Retinal pigment epithelial cell (primary cell): ENCODE data around the gene HSD17B8.

Experiments used
- DNase-seq: peaks from one replicate; pipeline ENCODE4 v3.0.0-alpha.2; 2010; ENCODE audit warnings: low read depth
- H3K4me3 ChIP-seq: 2 replicates; pipeline ENCODE4 v1.5.1; 2011; ENCODE audit warnings: mild to moderate bottlenecking, low read length, control low read depth, moderate library complexity
- TF ChIP-seq, protein P1 (sequence below): conservative IDR thresholded peaks from 2 replicates; pipeline ENCODE4 v1.5.1; 2011; ENCODE audit warnings: low read depth, low read length, control low read depth, inconsistent platforms

HSD17B8 gene

GRCh38 chr6:33163540-33163939 lies 40.9 kb upstream of the HSD17B8 start:
- no peak for DNase-seq
- no peak overlapping the region for H3K4me3 ChIP-seq
- TF ChIP-seq, protein P1, sequence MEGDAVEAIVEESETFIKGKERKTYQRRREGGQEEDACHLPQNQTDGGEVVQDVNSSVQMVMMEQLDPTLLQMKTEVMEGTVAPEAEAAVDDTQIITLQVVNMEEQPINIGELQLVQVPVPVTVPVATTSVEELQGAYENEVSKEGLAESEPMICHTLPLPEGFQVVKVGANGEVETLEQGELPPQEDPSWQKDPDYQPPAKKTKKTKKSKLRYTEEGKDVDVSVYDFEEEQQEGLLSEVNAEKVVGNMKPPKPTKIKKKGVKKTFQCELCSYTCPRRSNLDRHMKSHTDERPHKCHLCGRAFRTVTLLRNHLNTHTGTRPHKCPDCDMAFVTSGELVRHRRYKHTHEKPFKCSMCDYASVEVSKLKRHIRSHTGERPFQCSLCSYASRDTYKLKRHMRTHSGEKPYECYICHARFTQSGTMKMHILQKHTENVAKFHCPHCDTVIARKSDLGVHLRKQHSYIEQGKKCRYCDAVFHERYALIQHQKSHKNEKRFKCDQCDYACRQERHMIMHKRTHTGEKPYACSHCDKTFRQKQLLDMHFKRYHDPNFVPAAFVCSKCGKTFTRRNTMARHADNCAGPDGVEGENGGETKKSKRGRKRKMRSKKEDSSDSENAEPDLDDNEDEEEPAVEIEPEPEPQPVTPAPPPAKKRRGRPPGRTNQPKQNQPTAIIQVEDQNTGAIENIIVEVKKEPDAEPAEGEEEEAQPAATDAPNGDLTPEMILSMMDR, result no peak

GRCh38 chr6:33164176-33164575 lies 40.3 kb upstream of the HSD17B8 start:
- TF ChIP-seq, protein P1, result no peak
- no peak for DNase-seq
- H3K4me3 ChIP-seq, result no peak overlapping the region

- TF ChIP-seq, protein P1, result no peak
- no peak for DNase-seq
- no peak overlapping the region for H3K4me3 ChIP-seq
These were observed 39.6 kb upstream of the HSD17B8 start for GRCh38 chr6:33164665-33165373.

- no peak overlapping the region for H3K4me3 ChIP-seq
- TF ChIP-seq, protein P1, result no peak
- no peak for DNase-seq
These were observed 38.7 kb upstream of the HSD17B8 start for GRCh38 chr6:33165581-33166258.

DNA sequence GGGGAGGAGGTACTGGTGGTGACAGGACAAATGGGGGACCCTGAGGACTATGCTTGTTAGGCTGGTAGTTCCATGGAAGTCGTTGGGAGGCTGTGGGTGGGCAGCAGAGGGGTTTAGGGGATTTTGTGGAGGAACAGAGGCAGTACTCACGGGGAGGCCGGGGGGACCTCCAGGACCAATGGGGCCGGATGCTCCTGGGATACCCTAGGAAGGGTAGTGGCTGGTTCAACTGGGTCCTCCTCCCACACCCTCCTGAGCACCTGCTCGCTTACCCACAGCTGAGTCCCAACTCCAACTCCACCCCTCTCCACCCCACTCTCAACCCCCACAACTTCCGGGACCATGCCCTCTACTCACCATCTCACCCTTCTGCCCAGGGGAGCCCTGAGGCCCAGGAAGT lies 38.1 kb upstream of the HSD17B8 start:
- DNase-seq, result no peak

GRCh38 chr6:33166811-33167210 lies 37.6 kb upstream of the HSD17B8 start:
- TF ChIP-seq, protein P1, result no peak
- DNase-seq, result no peak
- no peak overlapping the region for H3K4me3 ChIP-seq

More for the DNA sequence above, 38.1 kb upstream of the HSD17B8 start:
- H3K4me3 ChIP-seq, result no peak overlapping the region
- TF ChIP-seq, protein P1, result no peak
